HG03039 (cell line): ENCODE measurements around the gene TFCP2.

Experiments
- ATAC-seq: cut with Tn5 transposase; IDR thresholded peaks from one replicate; pipeline ENCODE4 v1.9.1; 2021; ENCODE audit warnings: mild to moderate bottlenecking, moderate library complexity; ENCODE audit not compliant: unreplicated experiment

The TFCP2 gene

DNA sequence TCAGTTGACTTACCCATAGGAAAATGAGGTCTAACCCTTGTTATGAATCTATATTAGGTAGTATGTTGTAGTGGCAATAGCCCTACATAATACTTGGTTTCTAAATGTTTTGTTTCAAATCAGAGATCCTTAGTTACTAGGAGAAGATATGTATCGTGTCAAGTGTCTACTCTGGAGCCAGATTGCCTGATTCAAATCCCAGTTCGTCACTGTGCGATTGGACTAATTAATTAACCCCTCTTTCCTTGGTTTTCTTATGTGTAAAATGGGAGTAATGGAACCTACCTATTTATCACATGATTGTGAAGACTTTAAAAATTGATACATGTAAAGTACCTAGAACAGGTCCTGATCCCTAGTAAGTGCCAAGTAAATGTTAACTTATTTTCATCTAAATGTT is 123.4 kb downstream of the TFCP2 start:
- ATAC-seq, result no peak

DNA sequence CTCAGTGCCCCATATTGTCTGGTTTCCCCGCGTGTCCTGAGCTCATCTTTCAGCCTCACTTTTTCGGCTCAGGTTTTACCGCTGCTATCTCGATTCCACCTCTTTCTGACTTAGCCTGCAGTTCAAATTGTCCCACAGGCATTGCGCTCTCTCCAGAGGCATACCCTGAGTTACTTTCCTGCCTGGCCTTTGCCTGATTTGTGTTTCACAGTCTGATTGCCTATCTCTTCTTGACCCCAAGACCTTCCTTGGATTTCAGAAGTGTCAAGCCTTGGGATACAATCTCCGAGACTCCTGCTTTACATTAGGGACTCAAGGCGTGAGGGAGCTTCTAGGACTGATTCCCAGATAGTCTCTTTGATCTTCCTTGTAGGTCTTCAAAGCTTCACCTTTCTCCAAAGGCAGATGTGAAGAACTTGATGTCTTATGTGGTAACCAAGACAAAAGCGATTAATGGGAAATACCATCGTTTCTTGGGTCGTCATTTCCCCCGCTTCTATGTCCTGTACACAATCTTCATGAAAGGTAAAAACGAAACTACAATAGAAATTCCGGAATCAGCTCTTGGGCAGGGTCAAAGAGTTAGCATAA is 124.2 kb downstream of the TFCP2 start:
- ATAC-seq, result no peak

DNA sequence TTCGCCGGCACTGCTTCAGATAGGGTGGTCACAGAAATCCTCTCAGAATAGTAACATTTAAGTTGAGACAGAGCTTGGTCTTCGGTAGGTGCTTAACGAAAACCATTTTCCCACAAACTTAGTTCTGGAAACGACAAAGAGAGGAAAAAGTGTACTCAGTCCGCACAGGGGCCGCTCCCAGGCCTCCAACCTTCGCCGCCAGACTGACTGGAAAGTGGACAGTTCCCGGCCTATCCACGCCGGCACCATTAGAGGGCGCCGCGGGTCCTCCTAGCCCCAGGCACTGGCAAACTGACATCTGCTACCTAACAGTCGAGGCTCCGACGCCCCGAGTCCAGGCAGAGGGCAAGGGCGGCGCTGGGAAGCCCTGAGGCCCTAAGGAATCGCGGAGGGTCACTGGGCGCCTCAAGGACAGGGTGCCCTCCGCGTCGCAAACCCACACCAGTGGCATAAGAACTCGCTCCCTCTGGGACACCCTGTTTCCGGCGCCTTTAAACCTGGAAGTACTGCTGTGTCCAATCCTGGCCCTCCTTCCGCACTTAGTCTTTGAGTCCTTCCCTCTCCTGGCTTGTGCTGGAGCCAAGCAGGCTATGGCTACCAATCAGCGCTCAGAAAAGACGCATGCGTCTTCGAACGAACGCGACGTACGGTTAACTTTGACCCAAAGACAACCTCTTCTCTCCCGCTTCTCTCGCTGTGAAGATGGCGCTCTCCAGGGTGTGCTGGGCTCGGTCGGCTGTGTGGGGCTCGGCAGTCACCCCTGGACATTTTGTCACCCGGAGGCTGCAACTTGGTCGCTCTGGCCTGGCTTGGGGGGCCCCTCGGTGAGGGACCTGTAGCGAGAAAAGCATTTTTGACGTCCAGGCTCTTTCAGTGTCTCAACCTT is 125.0 kb downstream of the TFCP2 start, which contains the start of gene LETMD1:
Gene LETMD1, plus strand, starts transcription at position 673 of the 886 bp plus-strand sequence. Its CDS starts 30 bp downstream, at position 703.
- ATAC-seq, result peak; percentile 97
